PC-3 (cell line): Measurements from ENCODE around the gene SSRP1. TPM values are rescaled to one million over a fixed set of nuclear protein-coding genes. Genes with fewer than 3 reads are reported as not detected.
"Not testable (repeated sequence)": the region's sequence is repeated elsewhere in the genome, so short reads cannot be mapped to it uniquely, and the experiment has no call there.

Experiments
- ATAC-seq: fragments of 200-7000 bp; cut with Tn5 transposase; 2 replicates; pipeline ENCODE4 v1.9.1; 2020; ENCODE audit warnings: mild to moderate bottlenecking, moderate library complexity
- BruUV-seq: library from RNA; stranded (reverse); fragments of 400-500 nt; replicated peaks from 2 replicates; lab custom pipeline; 2021; lab: Mats Ljungman, UMichigan
- CTCF ChIA-PET: fragments of 300-600 bp; sonication (Branson Sonifier 250); formaldehyde crosslinking; loops from one replicate; lab custom pipeline; 2022; ENCODE audit warnings: antibody characterized with exemption; lab: Charles Lee
- POLR2A ChIA-PET: fragments of 300-600 bp; sonication (Branson Sonifier 250); formaldehyde crosslinking; loops from one replicate; lab custom pipeline; 2022; ENCODE audit warnings: antibody characterized with exemption; ENCODE audit not compliant: unreplicated experiment; lab: Charles Lee
- DNase-seq: peaks from one replicate; pipeline ENCODE4 v3.0.0-alpha.2; 2015
- H2AFZ ChIP-seq: fragments of 300-600 bp; sonication (generic); 2 replicates; pipeline ENCODE4 v1.6.0; 2016; ENCODE audit warnings: antibody characterized with exemption, low read length
- H3F3A ChIP-seq: fragments of 300-600 bp; sonication (generic); one replicate; pipeline ENCODE4 v1.6.0; 2017; ENCODE audit warnings: antibody characterized with exemption, low read length, control low read depth, mild to moderate bottlenecking; ENCODE audit not compliant: unreplicated experiment
- H3K27ac ChIP-seq: fragments of 300-600 bp; sonication (generic); 2 replicates; pipeline ENCODE4 v1.5.1; 2016; ENCODE audit warnings: mild to moderate bottlenecking, low read length
- H3K27me3 ChIP-seq: fragments of 300-600 bp; sonication (generic); 2 replicates; pipeline ENCODE4 v1.6.1; 2016; ENCODE audit warnings: low read length, mixed read lengths
- H3K36me3 ChIP-seq: fragments of 300-600 bp; sonication (generic); 2 replicates; pipeline ENCODE4 v1.6.1; 2016; ENCODE audit warnings: low read depth, mixed run types, low read length, mixed read lengths
- H3K4me1 ChIP-seq: fragments of 300-600 bp; sonication (generic); 2 replicates; pipeline ENCODE4 v1.5.1; 2016; ENCODE audit warnings: low read length; ENCODE audit not compliant: insufficient read depth
- H3K4me2 ChIP-seq: fragments of 300-600 bp; sonication (generic); 2 replicates; pipeline ENCODE4 v1.6.0; 2016; ENCODE audit warnings: low read length
- H3K4me3 ChIP-seq: fragments of 300-600 bp; sonication (generic); 2 replicates; pipeline ENCODE4 v1.5.1; 2016; ENCODE audit warnings: mild to moderate bottlenecking, low read length, mixed read lengths
- H3K79me2 ChIP-seq: fragments of 300-600 bp; sonication (generic); 2 replicates; pipeline ENCODE4 v1.6.1; 2017; ENCODE audit warnings: low read length, mixed read lengths
- H3K9ac ChIP-seq: fragments of 300-600 bp; sonication (generic); 2 replicates; pipeline ENCODE4 v1.6.0; 2016; ENCODE audit warnings: mild to moderate bottlenecking, low read length
- H3K9me2 ChIP-seq: fragments of 300-600 bp; sonication (generic); replicated peaks from 2 replicates; pipeline ENCODE4 v1.6.1; 2016; ENCODE audit warnings: mixed run types, low read length, mixed read lengths
- H3K9me3 ChIP-seq: fragments of 300-600 bp; sonication (generic); 2 replicates; pipeline ENCODE4 v1.6.1; 2016; ENCODE audit warnings: low read length, mixed read lengths
- H4K20me1 ChIP-seq: fragments of 300-600 bp; sonication (generic); 2 replicates; pipeline ENCODE4 v1.6.1; 2016; ENCODE audit warnings: low read length, mixed read lengths
- CTCF ChIP-seq: fragments of 300-600 bp; sonication (generic); conservative IDR thresholded peaks from 2 replicates; pipeline ENCODE4 v1.5.1; 2017; ENCODE audit warnings: antibody characterized with exemption, low read depth, mild to moderate bottlenecking, low read length
- EZH2 ChIP-seq: fragments of 300-600 bp; sonication (generic); IDR thresholded peaks from one replicate; pipeline ENCODE4 v1.6.1; 2017; ENCODE audit warnings: antibody characterized with exemption, mild to moderate bottlenecking, low read length; ENCODE audit not compliant: unreplicated experiment
- EZH2phosphoT487 ChIP-seq: fragments of 300-600 bp; sonication (generic); IDR thresholded peaks from 2 replicates; pipeline ENCODE4 v1.6.1; 2018; ENCODE audit warnings: mild to moderate bottlenecking, antibody characterized with exemption, low read length, borderline replicate concordance
- intact Hi-C: fragments of 100-400 bp; cut with micrococcal nuclease; formaldehyde crosslinking; loops from 2 replicates; pipeline ENCODE4 v1.9.0; 2023
- total RNA-seq: library from RNA; depleted of rRNA; stranded (reverse); fragments of >200 nt; gene quantifications from 2 replicates; pipeline ENCODE4 v1.2.3, GENCODE V29; 2014

The SSRP1 gene
- total RNA-seq, 1 experiment from 2014 or later: 228 TPM

DNA sequence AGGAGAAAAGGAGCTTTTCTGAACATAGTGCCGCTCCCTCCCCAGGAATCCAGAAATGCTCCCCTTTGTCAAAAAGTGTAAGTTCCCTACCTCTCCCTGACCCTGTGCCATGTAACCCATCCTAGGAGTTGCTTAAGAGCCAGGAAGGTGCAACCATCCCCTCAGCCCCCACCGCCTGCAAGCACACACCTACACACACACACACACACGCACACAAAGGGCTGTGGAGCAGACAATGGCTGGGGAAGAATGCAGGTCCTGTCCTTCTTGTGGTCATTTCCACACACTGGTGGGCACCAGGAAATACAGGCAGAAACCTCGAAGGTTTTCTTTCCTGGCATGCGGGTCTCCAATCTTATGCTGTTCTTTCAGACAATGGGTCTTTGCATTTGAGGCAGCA is 3.6 kb upstream of the SSRP1 start:
- POLR2A ChIA-PET: no interaction called here
- TF ChIP-seq CTCF (no peak), EZH2 (no peak), EZH2phosphoT487 (no peak)
- H3K9ac ChIP-seq: no peak overlapping the region
- H2AFZ ChIP-seq: no peak overlapping the region
- ATAC-seq (no peak), DNase-seq (no peak)
- no peak overlapping the region for H3K4me3 ChIP-seq
- BruUV-seq: no TSS peak
- H3K4me2 ChIP-seq: no peak overlapping the region
- no peak overlapping the region for H3K27ac ChIP-seq
- H3K4me1 ChIP-seq: peaks cover 15% of the 10 kb centered on the region
- H4K20me1 ChIP-seq: no peaks in the 10 kb centered on the region
- H3K9me3 ChIP-seq: no peaks in the 10 kb centered on the region
- CTCF ChIA-PET: no interaction called here
- intact Hi-C loops: no loop called here
- H3F3A ChIP-seq: no peaks in the 10 kb centered on the region
- no peaks in the 10 kb centered on the region for H3K9me2 ChIP-seq
- no peaks in the 10 kb centered on the region for H3K36me3 ChIP-seq
- no peaks in the 10 kb centered on the region for H3K27me3 ChIP-seq
- peaks cover 22% of the 10 kb centered on the region for H3K79me2 ChIP-seq

DNA sequence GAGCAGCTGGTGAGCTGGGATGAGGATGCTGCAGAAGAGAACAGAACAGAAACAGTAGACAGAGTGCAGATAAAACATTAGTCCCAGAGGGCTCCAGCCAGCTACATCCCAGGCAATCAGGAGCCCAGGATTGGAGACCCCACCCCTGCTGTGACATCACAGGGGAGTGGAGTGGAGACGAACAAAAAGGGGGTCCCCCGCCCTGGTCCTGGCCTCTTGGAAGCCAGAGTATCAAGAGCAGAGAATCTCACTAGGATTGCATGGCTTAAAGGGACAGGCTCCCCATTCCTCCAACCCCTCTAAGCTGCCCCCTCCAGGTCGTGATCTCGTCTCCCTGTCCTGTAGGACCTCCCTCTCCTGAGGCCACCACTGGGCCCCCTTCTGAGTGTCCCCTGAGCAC is 2.5 kb upstream of the SSRP1 start, which contains the start of gene P2RX3:
Gene P2RX3 (plus strand): TSS at position 211 of the 400 bp plus-strand sequence. CDS start 199 bp downstream, outside the sequence.
- TF ChIP-seq EZH2phosphoT487 (no peak), EZH2 (no peak), CTCF (no peak)
- H3F3A ChIP-seq: no peaks in the 10 kb centered on the region
- ChIA-PET CTCF (no interaction called here), POLR2A (no interaction called here)
- no TSS peak for BruUV-seq
- H2AFZ ChIP-seq: no peak within 1 kb of the TSS
- H3K27ac ChIP-seq: no peak within 1 kb of the TSS
- H3K9me2 ChIP-seq: no peaks in the 10 kb centered on the region
- H4K20me1 ChIP-seq: no peaks in the 10 kb centered on the region
- no peak within 1 kb of the TSS for H3K4me2 ChIP-seq
- no peaks in the 10 kb centered on the region for H3K27me3 ChIP-seq
- intact Hi-C loops: no loop called here
- H3K9me3 ChIP-seq: no peaks in the 10 kb centered on the region
- DNase-seq (no peak), ATAC-seq (no peak)
- peaks cover 9% of the 10 kb centered on the region; the same call in 1 of the 2 replicates for H3K36me3 ChIP-seq
- peaks cover 34% of the 10 kb centered on the region for H3K79me2 ChIP-seq
- peaks cover 23% of the 10 kb centered on the region for H3K4me1 ChIP-seq
- no peak within 1 kb of the TSS for H3K9ac ChIP-seq
- no peak within 1 kb of the TSS for H3K4me3 ChIP-seq

GRCh38 chr11:57336856-57337255 is 1.2 kb upstream of the SSRP1 start:
- CTCF ChIA-PET, H3K27ac ChIP-seq, H3K4me3 ChIP-seq, BruUV-seq, H3K9me2 ChIP-seq, H4K20me1 ChIP-seq, H3K27me3 ChIP-seq, H3K4me2 ChIP-seq, ATAC-seq, H3K9ac ChIP-seq, POLR2A ChIA-PET, intact Hi-C loops, H3F3A ChIP-seq, H3K9me3 ChIP-seq, DNase-seq: not testable (repeated sequence)
- Histone ChIP-seq H3K4me1 (peaks cover 23% of the 10 kb centered on the region), H3K36me3 (peaks cover 22% of the 10 kb centered on the region), H2AFZ (peak overlapping the region; percentile 98), H3K79me2 (peaks cover 46% of the 10 kb centered on the region)
